NCI-H146 (cell line): Measurements from ENCODE around the gene KDM4C.
"Not testable (repeated sequence)": the region's sequence is repeated elsewhere in the genome, so short reads cannot be mapped to it uniquely, and the experiment has no call there.

ENCODE experiments used
- DNase-seq: peaks from one replicate; lab custom pipeline; 2025; lab: John Stamatoyannopoulos, UW

KDM4C gene

DNA sequence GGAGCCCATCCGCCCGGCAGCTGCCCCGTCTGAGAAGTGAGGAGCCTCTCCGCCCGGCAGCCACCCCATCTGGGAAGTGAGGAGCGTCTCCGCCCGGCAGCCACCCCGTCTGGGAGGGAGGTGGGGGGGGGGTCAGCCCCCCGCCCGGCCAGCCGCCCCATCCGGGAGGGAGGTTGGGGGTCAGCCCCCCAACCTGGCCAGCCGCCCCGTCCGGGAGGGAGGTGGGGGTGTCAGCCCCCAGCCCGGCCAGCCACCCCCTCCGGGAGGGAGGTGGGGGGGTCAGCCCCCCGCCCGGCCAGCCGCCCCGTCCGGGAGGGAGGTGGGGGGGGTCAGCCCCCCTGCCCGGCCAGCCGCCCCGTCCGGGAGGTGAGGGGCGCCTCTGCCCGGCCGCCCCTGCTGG, 49.9 kb downstream of the KDM4C start:
- not testable (repeated sequence) for DNase-seq

DNA sequence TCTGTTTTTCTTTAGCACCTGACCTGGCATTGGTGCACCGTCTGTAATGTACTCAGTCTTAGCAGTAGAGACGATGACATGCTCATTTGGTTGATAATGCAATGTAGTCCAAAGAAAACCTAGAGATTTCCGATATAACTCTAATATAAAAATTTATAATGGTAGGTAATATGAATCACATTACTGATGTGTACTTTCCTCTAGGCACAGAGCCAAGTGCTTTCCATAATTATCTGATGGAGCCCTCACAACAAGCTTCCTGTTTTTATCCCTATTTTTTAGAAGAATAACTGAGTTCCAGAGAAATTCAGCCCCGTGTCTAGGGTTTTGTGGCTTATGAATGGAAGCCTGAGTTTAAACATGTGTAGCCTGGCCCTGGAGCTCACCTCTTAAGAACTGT, 53.7 kb downstream of the KDM4C start:
- DNase-seq: no peak

DNA sequence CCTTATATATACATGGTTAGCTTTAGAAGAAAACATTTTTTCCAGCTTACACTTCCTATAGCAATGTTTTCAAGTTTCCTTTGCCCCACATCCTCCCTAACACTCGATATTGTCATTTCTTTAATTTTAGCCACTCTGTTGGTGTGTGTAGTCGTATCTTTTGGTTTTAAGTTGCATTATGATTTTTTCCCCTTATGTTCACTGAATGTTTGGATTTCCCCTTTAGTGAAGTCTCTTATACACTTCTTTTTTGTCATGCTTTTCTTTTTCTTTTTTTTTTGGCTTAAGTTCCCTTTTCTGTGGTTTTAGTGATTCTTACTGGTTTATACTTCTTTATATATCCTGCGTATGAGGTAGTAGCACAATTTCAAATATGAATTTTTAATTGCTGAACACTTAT, 58.8 kb downstream of the KDM4C start:
- no peak for DNase-seq

DNA sequence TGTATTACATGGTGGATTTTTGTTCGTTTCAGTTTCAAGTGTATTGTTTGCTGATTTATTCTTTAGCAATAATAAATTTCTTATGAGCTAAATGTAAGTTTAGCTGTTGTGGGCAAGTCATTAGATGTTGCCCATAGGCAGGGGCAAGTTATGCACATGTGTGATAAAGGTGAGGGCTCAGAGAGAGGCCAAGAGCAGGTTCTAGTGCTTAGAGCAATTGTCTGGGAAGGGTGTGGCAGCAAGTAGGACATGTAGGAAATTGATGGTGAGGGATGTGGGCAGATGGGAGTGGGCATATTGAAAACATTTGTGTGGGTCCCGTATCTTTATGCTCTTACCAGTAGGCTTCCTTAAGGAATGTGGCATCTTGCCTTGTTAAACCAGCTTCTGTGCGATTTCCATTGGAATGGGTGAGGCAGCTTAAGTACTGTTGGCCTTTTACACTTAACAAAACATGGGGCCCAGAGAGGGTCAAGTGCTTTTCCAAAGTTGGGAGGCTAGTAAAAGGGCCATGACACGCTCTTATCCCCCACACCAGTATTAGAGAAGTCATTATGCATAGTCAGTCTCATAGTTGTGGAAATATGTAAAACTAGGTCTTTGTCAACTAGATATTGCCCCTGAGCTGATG, 60.6 kb downstream of the KDM4C start:
- DNase-seq: no peak

DNA sequence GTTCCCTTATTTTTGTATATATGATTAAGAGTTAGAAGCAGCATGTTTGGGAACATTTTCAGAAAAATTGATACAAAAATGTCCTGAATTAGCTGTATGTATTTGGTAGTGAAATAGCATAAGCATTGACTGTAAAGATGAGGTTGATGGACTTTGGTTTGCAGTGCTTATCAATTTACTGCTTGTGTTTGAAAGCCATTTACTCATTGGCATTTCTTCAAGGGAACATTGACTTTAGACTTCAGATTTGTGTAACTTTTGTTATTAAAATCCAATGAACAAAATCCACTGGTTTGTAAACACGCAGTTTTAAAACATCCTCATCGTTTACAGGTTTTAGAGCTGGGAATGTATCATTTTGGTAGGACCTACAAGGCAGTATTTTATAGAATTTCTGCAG, 61.3 kb downstream of the KDM4C start:
- DNase-seq: no peak

DNA sequence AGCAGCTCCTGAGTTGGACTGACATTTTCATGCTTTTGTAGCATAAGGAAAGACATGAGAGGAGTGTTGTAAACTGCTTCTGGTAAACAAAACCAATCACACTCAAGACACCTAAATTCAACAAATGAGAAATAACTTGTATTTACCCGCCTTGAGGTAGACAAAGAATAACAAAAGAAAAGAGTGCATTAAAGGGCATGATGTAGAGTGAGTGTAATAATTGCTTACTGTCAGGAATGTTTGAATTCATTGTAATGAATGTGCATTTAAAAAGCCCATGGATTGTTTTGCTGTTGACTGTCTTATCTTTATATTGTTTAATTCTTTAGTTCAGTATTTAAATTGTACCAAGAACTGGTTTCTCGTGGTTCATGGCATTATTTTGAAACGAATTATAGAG, 61.8 kb downstream of the KDM4C start:
- no peak for DNase-seq

DNA sequence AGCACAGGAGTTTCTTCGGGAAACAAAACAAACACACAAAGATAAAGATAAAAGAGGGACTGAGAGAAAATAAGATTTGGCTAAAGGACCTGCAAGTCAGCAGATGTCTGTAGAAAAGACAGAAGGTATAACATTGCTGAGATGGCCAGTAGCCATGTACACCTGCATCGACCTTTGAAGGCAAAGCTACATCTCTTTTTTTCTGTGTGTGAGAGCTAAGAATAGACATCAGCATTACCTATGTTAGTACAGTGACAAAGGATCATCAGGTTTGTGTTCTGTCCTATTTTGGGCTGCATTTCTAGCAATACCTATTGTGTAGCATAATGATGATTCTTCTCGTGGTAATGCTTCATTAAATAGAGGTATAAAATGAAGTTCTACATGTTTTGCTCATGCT, 64.9 kb downstream of the KDM4C start:
- DNase-seq: no peak

DNA sequence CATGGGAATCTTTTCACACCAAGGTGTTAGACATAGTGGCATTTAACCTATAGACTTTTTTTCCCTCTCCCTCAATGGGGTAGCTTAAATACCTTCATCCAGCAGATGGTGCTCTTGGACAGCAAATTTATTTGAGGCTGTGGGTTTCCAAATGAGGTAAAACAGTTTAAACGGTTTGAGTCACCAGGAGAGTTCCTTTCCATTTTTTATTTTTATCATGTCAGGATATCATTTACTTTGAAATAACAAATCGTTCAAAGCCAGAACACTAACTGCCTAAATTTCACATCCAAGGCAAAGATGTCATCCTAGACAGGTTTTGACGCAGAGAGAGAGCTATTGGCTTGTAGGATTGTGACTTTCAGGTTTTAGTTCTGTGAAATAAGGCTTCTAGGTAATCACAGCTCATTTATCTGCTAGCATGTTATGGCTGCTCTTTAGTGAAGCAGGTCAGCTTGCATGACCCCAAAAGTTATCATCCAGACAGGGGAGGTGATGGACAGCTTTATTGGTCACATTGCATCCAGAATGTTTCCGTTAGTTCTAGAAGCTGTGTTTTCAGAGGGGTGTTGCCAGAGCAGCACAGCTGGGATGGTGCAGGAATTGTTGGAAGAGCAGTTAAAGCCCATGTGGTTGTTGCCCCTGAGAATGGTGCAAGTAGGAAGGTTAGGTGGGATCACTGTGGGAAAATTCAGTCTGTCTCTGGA, 69.8 kb downstream of the KDM4C start:
- peak; percentile 55 for DNase-seq

DNA sequence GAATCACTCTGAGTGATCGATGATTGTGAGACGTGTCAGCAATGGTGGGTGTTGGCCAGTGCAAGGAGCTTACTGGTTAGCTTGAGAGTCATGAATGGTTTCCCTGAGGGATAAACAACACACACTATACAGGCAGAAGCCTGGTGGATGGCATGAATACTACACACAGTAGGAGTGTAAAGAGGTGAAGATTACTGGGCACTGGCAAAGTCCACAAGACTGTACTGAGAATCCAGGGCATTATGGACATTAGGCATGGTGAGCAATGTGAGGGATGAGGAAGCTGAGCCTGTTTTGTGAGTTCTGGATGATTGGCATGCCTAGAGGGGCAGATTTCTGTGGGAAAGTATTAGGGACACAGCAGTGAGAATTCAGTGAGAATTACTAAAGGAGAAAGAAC, 71.3 kb downstream of the KDM4C start:
- DNase-seq: no peak

DNA sequence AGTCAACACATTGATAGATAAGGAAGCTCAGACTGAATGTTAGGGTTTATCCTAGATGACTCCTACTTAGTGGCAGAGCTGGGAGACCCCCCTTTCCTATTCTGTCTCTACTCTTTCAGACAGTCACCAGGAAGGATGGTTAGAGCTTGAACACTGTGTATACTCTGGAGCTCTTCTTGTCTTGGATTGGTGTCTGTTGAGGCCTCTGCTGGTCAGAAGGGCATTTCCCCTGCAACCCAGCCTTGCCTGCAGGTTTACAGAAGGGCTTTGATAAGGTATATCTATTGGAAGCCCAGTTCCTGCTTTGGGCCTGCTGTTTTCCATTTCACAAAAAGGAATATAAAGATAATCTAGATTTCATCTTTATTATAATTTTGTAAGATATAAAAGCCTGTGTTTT, 71.8 kb downstream of the KDM4C start:
- no peak for DNase-seq

DNA sequence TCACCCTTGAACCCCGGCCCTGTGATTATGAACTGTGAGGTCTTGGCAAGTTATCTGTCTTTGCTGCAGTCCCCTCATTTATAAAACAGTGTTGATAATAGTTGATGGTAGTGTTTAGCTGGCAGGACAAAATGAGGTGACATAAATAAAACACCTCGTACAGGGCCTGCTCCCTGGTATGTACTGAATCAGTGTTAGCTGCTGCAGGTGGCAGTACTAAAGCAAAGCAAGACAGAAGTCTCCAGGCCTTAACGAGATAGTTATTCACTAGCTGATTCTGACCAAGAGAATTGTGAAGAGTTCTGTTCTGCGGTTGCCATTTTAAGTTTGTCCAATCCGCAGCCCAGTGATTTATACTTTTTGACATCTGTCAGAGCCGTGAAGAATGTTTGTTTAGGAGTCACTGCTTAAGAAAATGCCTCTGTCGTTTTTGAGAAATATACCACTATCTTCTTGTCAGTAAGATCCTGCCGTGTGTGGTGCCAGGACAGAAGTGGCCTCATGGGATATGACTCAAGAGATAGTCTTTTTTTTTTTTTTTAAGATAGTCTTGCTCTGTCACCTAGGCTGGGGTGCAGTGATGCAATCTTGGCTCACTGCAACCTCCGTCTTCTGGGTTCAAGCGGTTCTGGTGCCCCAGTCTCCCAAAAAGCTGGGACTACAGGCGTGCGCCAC, 75.9 kb downstream of the KDM4C start:
- no peak for DNase-seq

DNA sequence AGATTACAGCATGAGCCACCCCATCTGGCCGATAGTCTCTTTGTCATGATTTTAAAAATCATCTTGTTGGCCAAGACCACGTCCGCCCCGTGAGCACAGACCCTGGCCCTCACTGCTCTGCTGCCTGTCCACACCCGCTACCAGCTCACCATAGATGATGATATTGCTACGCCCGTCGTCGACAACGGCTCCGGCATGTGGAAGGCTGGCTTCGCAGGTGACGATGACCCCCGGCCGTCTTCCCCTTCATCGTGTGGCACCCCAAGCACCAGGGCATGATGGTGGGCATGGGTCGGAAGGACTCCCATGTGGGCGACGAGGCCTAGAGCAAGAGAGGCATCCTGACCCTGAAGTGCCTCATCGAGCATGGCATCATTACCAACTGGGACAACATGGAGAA, 76.5 kb downstream of the KDM4C start:
- no peak for DNase-seq

DNA sequence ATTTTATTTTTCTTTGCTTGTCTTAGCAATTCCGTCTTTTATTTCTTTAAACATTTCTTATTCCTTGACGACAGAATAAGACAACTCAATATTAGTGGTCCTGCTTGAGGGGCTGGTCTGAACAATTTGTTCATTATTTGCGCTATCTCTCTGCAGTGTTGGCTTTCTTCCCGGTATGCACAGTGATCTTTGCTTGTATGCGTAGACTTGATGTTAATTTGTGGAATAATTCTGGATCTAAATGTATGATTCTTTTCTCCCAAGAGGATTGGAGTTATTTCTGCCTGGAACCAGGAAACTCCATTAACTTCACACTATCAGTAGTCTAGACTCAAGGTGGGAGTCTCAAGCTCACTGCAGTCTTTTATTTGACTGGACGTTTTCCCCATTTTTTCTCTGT, 80.4 kb downstream of the KDM4C start:
- no peak for DNase-seq

DNA sequence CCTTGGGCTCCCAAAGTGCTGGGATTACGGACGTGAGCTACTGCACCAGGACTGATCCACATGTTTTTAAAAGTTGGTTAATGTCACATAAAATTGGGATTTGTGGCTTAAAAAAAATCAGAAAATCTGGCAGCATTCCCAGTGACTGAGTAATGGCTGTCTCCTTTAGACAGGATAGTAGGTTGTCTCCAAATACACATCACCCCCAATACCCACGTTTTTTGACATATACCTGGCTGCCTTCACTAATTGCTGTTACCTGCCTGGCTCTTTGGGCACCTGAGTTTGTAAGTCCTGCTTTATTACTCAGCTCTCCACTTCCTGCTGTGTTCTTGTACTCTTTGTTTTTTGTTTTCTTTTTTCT, 84.8 kb downstream of the KDM4C start:
- no peak for DNase-seq

DNA sequence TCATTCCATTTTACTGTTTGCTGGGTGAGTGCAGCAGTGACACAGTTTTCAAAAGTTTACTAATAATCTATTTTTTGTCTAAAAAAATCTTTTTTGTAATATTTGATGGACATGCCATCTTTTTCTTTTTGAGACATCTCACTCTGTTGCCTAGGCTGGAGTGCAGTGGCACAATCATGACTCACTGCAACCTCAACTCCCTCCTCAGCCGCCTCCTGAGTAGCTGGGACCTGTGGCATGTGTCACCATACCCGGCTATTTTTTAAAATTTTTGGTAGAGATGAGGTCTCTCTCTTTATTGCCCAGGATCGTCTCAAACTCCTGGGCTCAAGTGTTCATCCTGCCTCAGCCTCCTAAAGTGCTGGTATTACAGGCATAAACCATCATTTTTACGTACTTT, 86.0 kb downstream of the KDM4C start:
- no peak for DNase-seq

DNA sequence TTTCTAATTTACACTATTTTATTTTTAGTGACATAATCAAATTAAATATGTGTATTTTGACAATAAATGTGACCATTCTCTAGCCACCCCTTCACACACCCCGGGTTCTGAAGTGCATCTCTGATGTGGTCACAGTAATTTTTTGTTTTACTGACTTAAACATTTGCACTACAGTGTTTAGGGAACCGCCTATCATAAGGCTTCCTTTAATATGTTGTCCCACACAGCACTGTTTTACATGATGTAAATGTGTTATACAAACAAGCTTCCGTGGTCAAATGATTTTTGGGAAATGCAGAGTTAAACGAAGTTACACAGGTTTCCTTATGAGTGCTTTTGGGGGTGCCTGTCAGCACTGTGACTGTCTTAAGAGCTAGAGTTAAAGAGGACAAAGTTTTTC, 86.5 kb downstream of the KDM4C start:
- no peak for DNase-seq

DNA sequence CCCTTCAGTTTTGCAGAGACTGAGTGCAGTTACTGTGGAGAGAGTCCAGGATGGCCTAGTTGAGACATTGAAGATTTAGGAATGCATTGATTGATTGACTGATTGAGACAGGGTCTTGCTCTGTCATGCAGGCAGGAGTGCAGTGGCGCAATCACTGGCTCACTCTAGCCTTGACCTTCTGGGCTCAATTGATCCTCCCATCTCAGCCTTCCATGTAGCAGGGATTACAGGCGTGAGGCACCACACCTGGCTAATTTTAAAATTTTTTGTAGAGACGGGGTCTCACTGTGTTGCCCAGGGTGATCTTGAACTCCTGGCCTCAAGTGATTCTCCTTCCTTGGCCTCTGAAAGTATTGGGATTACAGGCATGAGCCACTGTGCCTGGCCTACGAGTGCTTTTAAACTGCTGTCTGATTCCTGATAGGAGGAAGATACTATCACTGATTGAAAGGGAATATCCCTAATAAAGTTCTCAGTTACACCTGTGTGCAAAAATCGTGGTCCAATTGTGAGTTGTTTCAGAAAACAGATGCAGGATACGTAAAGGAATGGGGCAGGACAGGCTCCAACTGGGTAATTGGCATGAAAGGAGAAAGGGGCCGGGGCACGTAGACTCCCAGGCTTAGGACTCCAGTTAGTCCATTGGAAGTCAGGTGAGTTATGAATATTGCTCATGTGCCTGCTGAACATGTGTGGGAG, 87.5 kb downstream of the KDM4C start:
- DNase-seq: no peak

DNA sequence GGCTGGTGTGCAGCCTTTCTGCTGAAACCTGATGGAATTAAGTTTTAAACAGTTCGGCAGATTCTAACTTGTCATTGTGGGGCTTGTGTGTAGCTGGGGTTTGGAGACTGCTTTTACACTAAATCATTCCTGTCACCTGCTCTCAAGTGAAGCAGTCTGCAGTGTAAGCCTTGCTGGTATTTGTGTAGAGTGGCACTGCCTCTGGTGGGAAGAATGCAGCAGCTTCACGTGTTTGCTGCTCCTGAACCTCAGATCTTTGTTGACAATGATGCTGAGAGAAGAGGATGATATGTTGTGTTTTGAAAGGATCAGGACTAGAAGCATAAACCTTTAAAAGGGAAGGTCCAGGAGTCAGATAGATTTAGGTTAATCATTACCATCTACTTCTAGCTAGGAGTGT, 88.1 kb downstream of the KDM4C start:
- no peak for DNase-seq

DNA sequence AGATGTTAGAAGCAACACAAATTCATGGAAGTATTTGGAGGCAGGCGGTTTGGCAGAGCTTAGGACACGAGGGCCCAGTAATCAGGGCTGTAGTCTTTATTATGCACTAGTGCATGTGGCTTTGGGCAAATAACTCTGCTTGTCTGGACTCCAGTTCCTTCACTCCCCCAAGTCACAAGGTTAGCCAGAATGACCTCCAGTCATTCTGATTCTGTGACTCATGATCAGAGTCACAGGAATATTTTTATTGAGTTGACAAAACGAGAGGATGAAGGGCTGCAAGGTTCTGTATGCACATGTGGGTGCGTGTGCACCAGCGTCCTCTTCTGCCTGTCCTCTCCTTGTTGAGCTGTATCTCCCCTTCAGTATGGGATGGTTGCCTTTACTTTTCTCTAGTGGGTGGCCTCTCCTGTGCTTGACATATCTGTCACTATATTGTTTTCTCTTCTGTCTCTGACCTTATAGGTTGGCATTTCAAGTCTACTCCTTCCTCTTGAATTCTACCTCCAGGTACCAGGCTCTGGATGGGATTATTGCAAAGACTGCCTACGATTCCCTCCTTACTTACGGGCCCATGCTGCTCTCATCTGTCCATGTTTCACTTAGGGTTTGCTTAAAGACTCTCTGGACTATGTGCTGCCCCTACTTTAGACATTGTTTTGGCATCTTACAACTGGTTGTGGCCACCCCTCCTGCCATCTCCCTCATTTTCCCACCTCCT, 94.6 kb downstream of the KDM4C start:
- DNase-seq: no peak

DNA sequence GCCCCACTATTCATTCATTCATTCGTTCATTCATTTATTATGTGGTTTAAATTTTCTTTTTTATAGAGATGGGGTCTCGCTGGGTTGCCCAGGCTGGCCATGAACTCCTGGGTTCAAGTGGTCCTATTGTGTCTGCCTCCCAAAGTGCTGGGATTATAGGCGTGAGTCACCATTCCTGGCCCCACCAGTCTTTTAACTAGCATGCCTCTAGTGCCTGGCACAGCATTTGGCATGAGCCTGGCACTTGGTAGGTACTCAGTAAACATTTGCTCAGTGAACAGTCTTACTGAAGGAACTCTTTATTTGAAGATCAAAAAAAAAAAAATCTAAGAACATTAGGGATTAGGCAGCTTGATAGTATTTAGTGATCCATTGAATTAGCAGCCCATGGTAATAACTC, 98.1 kb downstream of the KDM4C start:
- DNase-seq: no peak

DNA sequence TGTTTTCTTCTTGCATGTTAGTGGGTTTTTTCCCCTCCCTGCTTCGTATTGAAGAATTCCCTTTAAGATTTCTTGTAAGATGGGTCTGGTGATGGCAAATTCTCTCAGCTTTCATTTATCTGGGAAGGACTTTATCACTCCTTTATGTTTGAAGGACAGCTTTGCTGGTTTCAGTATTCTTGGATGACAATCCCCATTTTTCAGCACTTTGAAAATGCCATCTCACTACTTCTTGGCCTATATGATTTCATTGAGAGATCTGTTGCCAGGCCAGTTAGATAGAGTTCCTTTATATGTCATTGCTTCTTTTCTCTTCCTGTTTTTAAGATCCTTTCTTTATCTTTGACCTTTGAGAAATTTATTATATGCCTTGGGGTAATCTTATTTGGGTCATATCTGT, 106.3 kb downstream of the KDM4C start:
- DNase-seq: no peak
